Activated naive CD4-positive, alpha-beta T cell treated with anti-CD3 and anti-CD28 coated beads for 36 hours (primary cell): ENCODE data around the gene PACRG. TPM values are rescaled to one million over a fixed set of nuclear protein-coding genes. Genes with fewer than 3 reads are reported as not detected.

Experiments
- CTCF ChIA-PET: fragments of 350-600 bp; sonication (Branson Sonifier 250); formaldehyde crosslinking; loops from one replicate; lab custom pipeline; 2021; ENCODE audit warnings: antibody characterized with exemption; lab: Charles Lee
- DNase-seq: peaks from one replicate; pipeline ENCODE4 v3.0.0-alpha.2; 2020
- H3K27ac Mint-ChIP-seq: one replicate; pipeline ENCODE4 v1.8.0; 2021; ENCODE audit warnings: mild to moderate bottlenecking, mixed read lengths
- H3K27me3 Mint-ChIP-seq: one replicate; pipeline ENCODE4 v1.8.0; 2021; ENCODE audit warnings: low read depth, mixed read lengths
- H3K36me3 Mint-ChIP-seq: one replicate; pipeline ENCODE4 v1.8.0; 2021; ENCODE audit warnings: low read depth, mixed read lengths
- H3K4me1 Mint-ChIP-seq: one replicate; pipeline ENCODE4 v1.8.0; 2021; ENCODE audit warnings: low read depth, mixed read lengths
- H3K4me3 Mint-ChIP-seq: one replicate; pipeline ENCODE4 v1.8.0; 2021; ENCODE audit warnings: mild to moderate bottlenecking, moderate library complexity, mixed read lengths
- H3K9me3 Mint-ChIP-seq: one replicate; pipeline ENCODE4 v1.8.0; 2021; ENCODE audit warnings: mixed read lengths
- intact Hi-C: fragments of 100-400 bp; cut with micrococcal nuclease; formaldehyde crosslinking; loops from one replicate; pipeline ENCODE4 v1.15.1; 2023
- total RNA-seq, 2 experiments: library from RNA; stranded (reverse); gene quantifications; one replicate each; pipeline ENCODE4 v1.2.3, GENCODE V29; 2021

PACRG gene
- total RNA-seq, 2 experiments from 2014 or later, result not detected

- Mint-ChIP-seq H3K27me3 (peaks cover 2% of the 10 kb centered on the region), H3K9me3 (no peaks in the 10 kb centered on the region), H3K4me1 (no peaks in the 10 kb centered on the region), H3K36me3 (no peaks in the 10 kb centered on the region), H3K4me3 (no peak overlapping the region), H3K27ac (no peak overlapping the region)
- CTCF ChIA-PET, result no interaction called here
- no peak for DNase-seq
- intact Hi-C loops, result no loop called here
These were observed 454.9 kb downstream of the PACRG start for GRCh38 chr6:163182696-163183095.

GRCh38 chr6:163183806-163184205 lies 456.0 kb downstream of the PACRG start:
- Mint-ChIP-seq H3K27ac (no peak overlapping the region), H3K36me3 (no peaks in the 10 kb centered on the region), H3K27me3 (peaks cover 2% of the 10 kb centered on the region), H3K4me1 (no peaks in the 10 kb centered on the region), H3K4me3 (no peak overlapping the region), H3K9me3 (no peaks in the 10 kb centered on the region)
- intact Hi-C loops, result no loop called here
- CTCF ChIA-PET, result interaction anchor here (1.1 kb wide), 1 partner anchor 232 kb away, joined by 5 read pairs; no protein-coding TSS in a partner anchor
- no peak for DNase-seq

DNA sequence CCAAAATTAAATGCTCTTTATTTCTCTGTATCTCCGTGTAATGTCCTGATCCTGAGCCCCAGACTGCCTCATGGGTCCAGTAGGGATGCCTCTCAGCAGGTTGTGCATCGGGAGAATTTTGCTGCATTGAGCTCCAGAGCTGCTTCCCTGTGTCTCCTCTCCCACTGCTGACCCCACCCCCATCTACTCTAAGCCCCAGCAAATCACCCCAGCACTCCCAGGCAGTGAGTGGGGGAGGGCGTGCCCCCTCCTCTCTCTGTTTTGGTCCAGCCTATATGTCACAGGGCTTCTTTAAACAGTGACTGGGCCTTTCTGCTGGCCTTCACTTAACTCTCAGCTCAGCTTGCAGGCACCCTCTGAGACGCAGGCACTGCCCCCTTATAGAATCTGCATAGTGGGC lies 458.0 kb downstream of the PACRG start:
- Mint-ChIP-seq H3K36me3 (no peaks in the 10 kb centered on the region), H3K27ac (no peak overlapping the region)
- intact Hi-C loops, result no loop called here

DNA sequence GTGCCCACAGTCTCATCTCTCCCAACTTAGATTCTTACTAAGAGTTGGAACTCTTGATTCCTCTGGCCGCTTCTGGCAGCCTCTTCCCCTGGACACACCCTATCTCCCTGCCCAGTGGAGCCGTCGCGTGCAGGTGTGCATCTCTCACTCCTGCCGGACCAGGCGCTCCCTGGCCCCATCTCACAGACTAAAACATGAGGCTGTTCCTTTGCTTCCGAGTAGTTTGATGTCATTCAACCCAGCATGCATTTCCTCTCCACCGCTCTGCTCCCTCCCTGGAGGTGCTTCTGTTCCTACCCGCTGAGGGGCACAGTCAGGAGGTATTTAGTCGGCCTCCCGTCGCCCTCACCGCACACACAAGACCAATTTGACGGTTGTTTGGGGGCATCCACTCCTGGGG lies 458.8 kb downstream of the PACRG start:
- Mint-ChIP-seq H3K4me1 (no peaks in the 10 kb centered on the region), H3K27ac (no peak overlapping the region), H3K27me3 (no peaks in the 10 kb centered on the region), H3K36me3 (no peaks in the 10 kb centered on the region), H3K9me3 (no peaks in the 10 kb centered on the region), H3K4me3 (no peak overlapping the region)
- CTCF ChIA-PET, result no interaction called here
- intact Hi-C loops, result no loop called here
- no peak for DNase-seq

More for the DNA sequence above, 458.0 kb downstream of the PACRG start:
- Mint-ChIP-seq H3K27me3 (no peaks in the 10 kb centered on the region), H3K4me3 (no peak overlapping the region), H3K4me1 (no peaks in the 10 kb centered on the region), H3K9me3 (no peaks in the 10 kb centered on the region)
- CTCF ChIA-PET, result no interaction called here
- DNase-seq, result no peak

DNA sequence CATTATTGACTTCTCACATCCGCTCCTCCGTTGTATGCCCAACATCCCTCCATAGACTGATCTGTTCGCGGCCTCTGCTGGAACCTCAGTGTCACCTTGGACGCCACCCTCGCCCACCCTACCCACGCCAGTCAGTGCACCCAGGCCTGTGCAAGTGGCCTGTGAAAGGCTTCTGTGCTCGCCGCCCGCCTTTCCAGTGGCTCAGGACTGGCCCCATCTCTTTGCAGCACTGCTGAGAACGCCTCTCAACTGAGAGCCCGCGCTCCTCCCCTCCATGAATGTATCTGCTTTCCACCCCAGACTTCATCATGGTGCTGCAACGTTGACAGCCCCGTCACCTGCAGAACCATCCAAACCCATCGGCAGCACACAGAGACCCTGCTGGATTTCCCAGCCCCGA lies 459.4 kb downstream of the PACRG start:
- Mint-ChIP-seq H3K4me1 (no peaks in the 10 kb centered on the region), H3K9me3 (no peaks in the 10 kb centered on the region), H3K27ac (no peak overlapping the region), H3K36me3 (no peaks in the 10 kb centered on the region), H3K4me3 (no peak overlapping the region), H3K27me3 (no peaks in the 10 kb centered on the region)
- intact Hi-C loops, result no loop called here
- DNase-seq, result no peak
- CTCF ChIA-PET, result no interaction called here

- CTCF ChIA-PET, result no interaction called here
- no peaks in the 10 kb centered on the region for H3K27me3 Mint-ChIP-seq
- intact Hi-C loops, result no loop called here
- no peak for DNase-seq
- no peaks in the 10 kb centered on the region for H3K9me3 Mint-ChIP-seq
- H3K4me1 Mint-ChIP-seq, result no peaks in the 10 kb centered on the region
- H3K4me3 Mint-ChIP-seq, result no peak overlapping the region
- no peak overlapping the region for H3K27ac Mint-ChIP-seq
- no peaks in the 10 kb centered on the region for H3K36me3 Mint-ChIP-seq
These were observed 459.8 kb downstream of the PACRG start for GRCh38 chr6:163187606-163188005.

DNA sequence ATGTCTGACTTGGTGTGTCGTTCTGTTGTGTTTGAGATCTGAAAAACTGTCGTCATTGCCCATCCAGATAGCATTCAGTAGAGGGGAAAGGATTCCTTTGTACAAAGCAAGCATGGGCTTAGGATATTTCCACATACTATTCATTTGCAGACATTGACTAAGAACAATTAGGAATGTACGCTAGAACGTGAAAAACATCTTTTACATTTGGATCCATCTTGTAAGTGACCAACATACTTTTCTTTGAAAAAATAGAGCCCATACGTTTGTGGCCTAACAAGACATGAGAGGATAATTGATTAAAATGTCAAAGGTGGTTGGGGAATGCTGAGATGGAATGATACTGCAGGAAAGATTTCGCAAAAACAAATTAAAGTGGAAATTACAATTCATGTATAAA lies 461.0 kb downstream of the PACRG start:
- Mint-ChIP-seq H3K4me3 (no peak overlapping the region), H3K4me1 (no peaks in the 10 kb centered on the region), H3K27ac (no peak overlapping the region), H3K36me3 (no peaks in the 10 kb centered on the region), H3K9me3 (no peaks in the 10 kb centered on the region), H3K27me3 (no peaks in the 10 kb centered on the region)
- no peak for DNase-seq
- intact Hi-C loops, result no loop called here
- CTCF ChIA-PET, result no interaction called here

- no peaks in the 10 kb centered on the region for H3K4me1 Mint-ChIP-seq
- intact Hi-C loops, result no loop called here
- CTCF ChIA-PET, result no interaction called here
- H3K27ac Mint-ChIP-seq, result no peak overlapping the region
- H3K4me3 Mint-ChIP-seq, result no peak overlapping the region
- DNase-seq, result no peak
- H3K27me3 Mint-ChIP-seq, result no peaks in the 10 kb centered on the region
- H3K9me3 Mint-ChIP-seq, result no peaks in the 10 kb centered on the region
- H3K36me3 Mint-ChIP-seq, result no peaks in the 10 kb centered on the region
These were observed 461.8 kb downstream of the PACRG start for GRCh38 chr6:163189609-163190008.

DNA sequence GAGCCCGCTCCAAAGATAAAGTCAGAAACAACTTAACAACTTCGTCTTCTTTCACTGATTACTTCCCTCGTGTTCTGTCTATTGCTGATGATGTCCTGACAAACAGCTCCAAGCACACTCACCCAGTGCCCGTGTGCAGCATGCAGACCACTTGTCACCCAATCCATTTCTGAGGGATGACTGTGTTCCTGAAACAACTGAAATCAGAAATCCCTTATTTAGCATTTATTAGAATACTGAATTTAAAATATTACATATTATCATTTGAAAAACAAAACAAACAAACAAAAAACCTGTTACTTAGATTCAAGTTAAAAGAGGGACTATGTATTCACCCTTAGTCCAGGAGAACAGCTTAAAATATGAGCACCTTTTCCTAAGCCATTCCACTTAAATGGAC lies 463.0 kb downstream of the PACRG start:
- no peaks in the 10 kb centered on the region for H3K4me1 Mint-ChIP-seq
- no peak for DNase-seq
- intact Hi-C loops, result no loop called here
- H3K9me3 Mint-ChIP-seq, result no peaks in the 10 kb centered on the region
- CTCF ChIA-PET, result interaction anchor here (0.6 kb wide), 1 partner anchor 19 kb away, joined by 3 read pairs; no protein-coding TSS in a partner anchor
- no peak overlapping the region for H3K4me3 Mint-ChIP-seq
- H3K27ac Mint-ChIP-seq, result no peak overlapping the region
- H3K27me3 Mint-ChIP-seq, result no peaks in the 10 kb centered on the region
- H3K36me3 Mint-ChIP-seq, result no peaks in the 10 kb centered on the region

DNA sequence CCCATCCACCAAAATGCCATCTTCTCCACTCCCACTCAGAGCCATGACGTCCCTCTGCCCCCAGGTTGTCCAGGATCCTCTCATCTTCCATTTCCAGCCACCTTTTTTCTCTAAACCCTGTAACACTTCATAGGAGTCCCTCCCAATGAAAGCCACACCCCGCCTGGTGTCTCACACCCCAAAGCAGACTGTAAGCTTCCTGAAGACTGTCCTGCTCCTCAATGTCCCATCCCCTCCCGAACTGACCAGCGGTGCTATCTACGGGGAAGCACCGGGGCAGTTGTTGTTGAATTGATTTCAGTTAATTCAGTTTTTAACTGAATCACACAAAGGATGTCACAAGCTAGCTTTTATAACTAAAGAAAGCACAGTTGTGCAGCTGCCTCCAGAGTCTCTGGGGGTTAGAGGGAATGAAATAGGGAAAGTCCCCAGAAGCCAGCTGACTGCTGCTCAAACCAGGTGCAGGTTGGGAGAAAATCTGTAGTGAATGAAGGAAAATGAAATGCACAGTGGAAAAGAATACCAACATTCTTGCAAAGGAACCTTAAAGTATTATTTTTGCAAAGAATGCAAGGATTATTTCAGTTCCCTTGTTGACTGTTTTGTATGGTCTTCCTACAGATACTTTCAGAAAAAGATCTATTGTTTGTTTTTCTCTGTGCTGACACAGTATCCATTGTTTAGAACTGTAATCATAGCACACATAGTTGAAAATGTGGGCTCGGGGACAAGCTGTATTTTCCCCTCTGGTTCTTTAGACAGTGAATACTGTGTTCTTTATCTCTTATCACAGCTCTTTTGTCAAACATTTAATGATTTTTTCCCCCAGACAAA lies 464.1 kb downstream of the PACRG start:
- Mint-ChIP-seq H3K4me1 (no peaks in the 10 kb centered on the region), H3K9me3 (no peaks in the 10 kb centered on the region), H3K4me3 (no peak overlapping the region), H3K27ac (no peak overlapping the region), H3K36me3 (no peaks in the 10 kb centered on the region), H3K27me3 (no peaks in the 10 kb centered on the region)
- intact Hi-C loops, result no loop called here
- no peak for DNase-seq
- CTCF ChIA-PET, result no interaction called here

DNA sequence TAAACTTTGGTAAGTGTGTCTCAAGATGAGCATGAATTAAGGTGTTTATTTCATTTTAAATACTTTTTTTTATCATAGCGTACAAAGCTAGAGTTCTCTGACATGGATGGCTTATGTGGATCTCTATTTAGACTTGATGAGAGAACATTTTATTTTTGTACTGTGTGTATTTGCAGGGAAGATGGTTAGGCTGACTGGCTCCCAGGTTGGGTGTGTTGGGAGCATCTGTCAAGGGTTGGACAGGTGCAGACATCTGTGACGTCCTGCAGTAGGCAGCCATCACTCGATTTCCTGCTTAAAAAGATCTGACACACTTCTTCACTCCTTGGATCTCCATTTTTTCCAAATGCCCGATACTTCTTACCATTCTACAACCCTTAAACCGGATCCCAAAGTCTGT lies 464.8 kb downstream of the PACRG start:
- no peak for DNase-seq
- H3K4me3 Mint-ChIP-seq, result no peak overlapping the region
- no peaks in the 10 kb centered on the region for H3K4me1 Mint-ChIP-seq
- CTCF ChIA-PET, result no interaction called here
- no peaks in the 10 kb centered on the region for H3K9me3 Mint-ChIP-seq
- H3K27me3 Mint-ChIP-seq, result no peaks in the 10 kb centered on the region
- H3K27ac Mint-ChIP-seq, result no peak overlapping the region
- intact Hi-C loops, result no loop called here
- H3K36me3 Mint-ChIP-seq, result no peaks in the 10 kb centered on the region

DNA sequence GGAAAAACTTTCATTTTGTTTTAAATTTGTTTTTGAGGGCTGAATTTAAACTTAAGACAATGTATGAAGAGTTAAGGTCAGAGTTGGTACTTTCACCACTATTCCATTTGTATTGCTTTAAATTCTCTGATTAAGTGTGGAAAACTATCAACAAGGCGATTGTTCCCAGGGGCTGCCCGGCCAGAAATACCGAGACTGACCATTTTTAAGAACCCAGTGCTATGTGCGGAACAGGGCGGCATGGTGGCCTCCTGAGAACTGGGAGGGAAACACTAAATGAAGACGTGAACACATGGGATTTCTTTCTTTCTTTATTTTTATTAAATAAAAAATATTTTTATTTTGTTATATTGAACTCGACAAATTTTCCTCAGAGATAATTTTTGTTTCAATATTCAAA lies 465.6 kb downstream of the PACRG start:
- no peak for DNase-seq
- intact Hi-C loops, result no loop called here
- no peaks in the 10 kb centered on the region for H3K9me3 Mint-ChIP-seq
- H3K4me1 Mint-ChIP-seq, result no peaks in the 10 kb centered on the region
- CTCF ChIA-PET, result no interaction called here
- no peaks in the 10 kb centered on the region for H3K27me3 Mint-ChIP-seq
- no peaks in the 10 kb centered on the region for H3K36me3 Mint-ChIP-seq
- no peak overlapping the region for H3K27ac Mint-ChIP-seq
- no peak overlapping the region for H3K4me3 Mint-ChIP-seq
